ENCODE data around the gene ADM2.

Gene ADM2

GRCh38 chr22:50445071-50445879, 36.1 kb upstream of the ADM2 start:
- peak; percentile 60 for DNase-seq

GRCh38 chr22:50445880-50446707, 35.2 kb upstream of the ADM2 start:
- no peak for DNase-seq

- no peak for DNase-seq
Observed at GRCh38 chr22:50446708-50447575, 34.4 kb upstream of the ADM2 start.

- no peak for DNase-seq
Observed at GRCh38 chr22:50447576-50448551, 33.5 kb upstream of the ADM2 start.

- DNase-seq, result no peak
Observed at GRCh38 chr22:50452649-50453048, 28.7 kb upstream of the ADM2 start.

DNA sequence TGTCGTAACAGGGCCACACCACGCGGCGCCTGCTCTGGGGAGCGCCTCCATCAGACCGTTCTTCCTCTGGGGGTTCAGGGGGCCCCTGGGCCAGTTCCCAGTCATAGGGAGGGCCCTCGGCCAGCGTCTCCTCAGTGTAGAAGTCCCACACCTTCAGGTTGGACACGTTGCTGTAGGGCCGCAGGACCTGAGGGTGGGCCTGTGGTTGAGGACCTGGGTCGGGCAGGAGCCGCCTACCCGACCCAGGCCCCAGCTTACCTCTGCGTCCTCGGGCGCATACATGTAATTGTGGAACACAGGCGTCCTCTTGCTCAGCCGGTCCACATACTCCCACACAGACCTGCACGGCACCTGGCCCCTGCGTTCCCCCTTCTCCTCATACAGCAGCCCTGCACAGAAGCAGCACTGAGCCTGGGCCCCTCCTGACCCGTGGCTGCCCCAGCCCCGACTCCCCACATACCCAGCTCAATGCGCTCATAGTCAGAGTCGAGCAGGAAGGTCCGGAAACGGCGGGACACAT, 26.7 kb upstream of the ADM2 start:
- no peak for DNase-seq

GRCh38 chr22:50455201-50455600, 26.1 kb upstream of the ADM2 start:
- no peak for DNase-seq

- DNase-seq, result no peak
Observed at GRCh38 chr22:50456026-50456425, 25.3 kb upstream of the ADM2 start.

GRCh38 chr22:50456466-50457234, 24.7 kb upstream of the ADM2 start:
- no peak for DNase-seq

- no peak for DNase-seq
Observed at GRCh38 chr22:50459016-50459415, 22.3 kb upstream of the ADM2 start.

DNA sequence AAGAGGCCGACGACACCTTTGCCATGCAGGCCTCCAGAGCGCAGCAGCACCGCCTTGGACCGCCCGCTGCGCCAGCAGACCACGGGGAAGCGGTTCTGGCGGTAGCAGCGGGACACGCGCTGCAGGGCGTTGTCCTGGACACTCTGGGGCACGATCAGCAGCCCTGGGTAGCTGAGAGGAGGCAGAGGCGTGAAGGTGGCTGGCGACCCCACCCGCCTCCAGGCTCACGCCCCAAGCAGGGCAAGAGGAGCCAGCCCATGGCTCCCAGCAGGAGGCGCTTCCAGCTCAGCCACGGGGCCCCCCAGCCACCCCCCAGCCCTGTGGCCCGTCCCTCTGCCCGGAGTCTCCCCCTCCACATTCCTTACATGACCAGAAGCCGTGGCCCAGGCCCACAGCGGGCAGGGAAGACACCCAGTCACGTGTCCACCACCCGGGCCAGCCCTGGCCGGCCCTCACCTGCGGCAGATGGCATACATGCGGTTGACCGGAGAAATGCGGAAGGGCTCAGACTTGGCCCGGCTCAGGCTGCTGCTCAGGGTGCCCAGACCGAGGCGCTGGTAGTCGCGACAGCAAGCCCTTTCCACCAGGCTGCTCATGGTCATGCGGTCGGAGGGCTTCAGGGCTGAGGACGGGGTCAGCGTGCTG, 21.7 kb upstream of the ADM2 start:
- no peak for DNase-seq

DNA sequence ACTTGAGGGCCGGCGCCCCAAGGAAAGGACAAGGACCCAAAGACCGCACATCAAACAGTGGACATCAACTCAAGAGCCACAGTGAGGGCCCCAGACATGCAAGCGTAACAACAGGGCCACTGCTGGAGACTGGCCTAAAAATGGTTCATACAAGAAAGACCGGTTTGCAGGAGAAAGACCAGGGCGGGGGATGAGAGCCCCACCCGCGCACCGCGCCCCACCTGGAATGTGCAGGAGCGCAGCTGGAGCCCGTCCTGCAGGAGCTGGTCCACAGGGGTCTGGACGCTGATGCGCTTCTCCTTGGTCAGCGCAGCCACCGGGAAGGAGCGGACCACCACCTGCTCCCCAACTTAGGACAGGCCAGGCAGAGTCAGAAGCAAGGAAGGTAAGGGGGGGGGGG, 20.4 kb upstream of the ADM2 start:
- no peak for DNase-seq

GRCh38 chr22:50461536-50461935, 19.8 kb upstream of the ADM2 start:
- DNase-seq, result no peak

DNA sequence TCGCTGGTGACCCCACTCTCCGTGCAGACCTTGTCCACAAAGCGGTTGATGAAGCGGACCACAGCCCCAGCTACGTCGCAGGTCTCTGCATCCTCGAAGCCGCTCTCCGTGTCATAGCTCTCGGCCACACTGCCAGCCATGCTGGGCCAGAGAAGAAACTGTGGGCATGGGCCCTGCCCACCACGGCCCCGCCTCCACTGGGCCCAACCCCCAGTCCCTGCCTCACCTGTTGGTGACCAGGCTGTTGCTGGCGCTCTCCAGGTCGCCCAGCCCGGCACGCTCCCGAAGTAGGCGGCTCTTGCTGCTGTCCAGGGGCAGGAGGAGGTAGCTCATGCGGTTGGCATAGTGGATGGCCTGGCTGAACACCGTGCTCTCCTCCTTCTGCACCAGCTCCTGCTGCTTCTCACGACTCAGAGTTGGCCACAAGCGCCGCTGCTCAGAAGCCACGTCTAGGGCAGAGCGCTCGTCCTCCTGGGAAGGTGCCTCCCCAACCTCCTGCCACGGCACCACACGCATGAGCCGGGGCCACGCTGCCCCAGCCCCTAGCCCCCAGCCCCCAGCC, 19.3 kb upstream of the ADM2 start:
- no peak for DNase-seq

- DNase-seq, result no peak
Observed at GRCh38 chr22:50463188-50463900, 18.0 kb upstream of the ADM2 start.

- DNase-seq, result no peak
Observed at GRCh38 chr22:50464451-50464850, 16.9 kb upstream of the ADM2 start.

- DNase-seq, result no peak
Observed at GRCh38 chr22:50465066-50465930, 16.0 kb upstream of the ADM2 start.

- DNase-seq, result no peak
Observed at GRCh38 chr22:50467341-50467740, 14.0 kb upstream of the ADM2 start.

Measured in CD4-positive, alpha-beta T cell treated with Interleukin-17A for 1 hour (primary cell).